Measurements from ENCODE around the gene HEXB.
"Not testable (repeated sequence)": the region's sequence is repeated elsewhere in the genome, so short reads cannot be mapped to it uniquely, and the experiment has no call there.

Gene HEXB

GRCh38 chr5:74738406-74738805 is 53.4 kb downstream of the HEXB start:
- DNase-seq (ENCODE audit: low spot score) = no peak

- DNase-seq (ENCODE audit: low spot score) = not testable (repeated sequence)
Observed at GRCh38 chr5:74748742-74749141, 63.7 kb downstream of the HEXB start.

GRCh38 chr5:74761241-74761640 is 76.2 kb downstream of the HEXB start:
- no peak for DNase-seq (ENCODE audit: low spot score)

- DNase-seq (ENCODE audit: low spot score) = peak; percentile 47
Observed at GRCh38 chr5:74762599-74762998, 77.6 kb downstream of the HEXB start.

- DNase-seq (ENCODE audit: low spot score) = no peak
Observed at GRCh38 chr5:74763504-74763903, 78.5 kb downstream of the HEXB start.

- no peak for DNase-seq (ENCODE audit: low spot score)
Observed at GRCh38 chr5:74765201-74765600, 80.2 kb downstream of the HEXB start.

- no peak for DNase-seq (ENCODE audit: low spot score)
Observed at GRCh38 chr5:74765929-74766328, 80.9 kb downstream of the HEXB start.

- DNase-seq (ENCODE audit: low spot score) = peak; percentile 55
Observed at GRCh38 chr5:74766418-74766848, 81.4 kb downstream of the HEXB start.

GRCh38 chr5:74766849-74767578 is 82.0 kb downstream of the HEXB start, which contains the start of the genes GFM2 and NSA2:
TSS of gene GFM2 (minus strand) at chr5:74767117. CDS start at chr5:74763742, 3,375 bp downstream.
TSS of gene NSA2 (plus strand) at chr5:74767249. CDS start at chr5:74767361, 112 bp downstream.
- DNase-seq (ENCODE audit: low spot score) = peak; percentile 87

- peak; percentile 39 for DNase-seq (ENCODE audit: low spot score)
Observed at GRCh38 chr5:74767579-74767913, 82.5 kb downstream of the HEXB start.
